Psoas muscle (tissue), 8 donors: ENCODE results near the gene IQCK. TPM values are rescaled to one million over a fixed set of nuclear protein-coding genes. Genes with fewer than 3 reads are reported as not detected.

Source experiments
- ATAC-seq, 4 donors: fragments of 200-7000 bp; cut with Tn5 transposase; one replicate each; pipeline ENCODE4 v1.9.1; 2020; ENCODE audit warnings: moderate library complexity in 3 of 4, mild to moderate bottlenecking in 2 of 4
- DNase-seq, 2 donors: peaks; one replicate each; pipeline ENCODE4 v3.0.0-alpha.2; 2020
- H3K27ac ChIP-seq: fragments of 200-600 bp; one replicate; pipeline ENCODE4 v1.8.0; 2022
- H3K27me3 ChIP-seq, 3 donors: fragments of 200-600 bp in 1 of 3; one replicate each; pipeline versions ENCODE4 v1.6.1 to v1.8.0; 2013 to 2022; ENCODE audit warnings: low read length in 2 of 3, mild to moderate bottlenecking in 2 of 3, moderate library complexity in 1 of 3; ENCODE audit not compliant: insufficient read depth in 3 of 3
- H3K36me3 ChIP-seq, 2 donors: fragments of 200-600 bp in 1 of 2; one replicate each; pipeline versions ENCODE4 v1.6.1 to v1.8.0; 2013 to 2022; ENCODE audit warnings: low read depth in 1 of 2, mild to moderate bottlenecking in 1 of 2, moderate library complexity in 1 of 2; ENCODE audit not compliant: insufficient read depth in 1 of 2
- H3K4me1 ChIP-seq: fragments of 200-600 bp; one replicate; pipeline ENCODE4 v1.8.0; 2022
- H3K4me3 ChIP-seq: fragments of 200-600 bp; one replicate; pipeline ENCODE4 v1.8.0; 2022; ENCODE audit warnings: mild to moderate bottlenecking
- H3K9me3 ChIP-seq: fragments of 200-600 bp; one replicate; pipeline ENCODE4 v1.8.0; 2022
- WGBS, 3 donors: extraction: QIAGEN DNeasy Blood & Tissue Kit; methylation state at CpG; one replicate each; pipeline versions ENCODE4 v1.1.6 to v1.1.7; 2013; 5-methylcytosine and 5-hydroxymethylcytosine counted together
- intact Hi-C, 2 donors: fragments of 100-400 bp; cut with DNase I; formaldehyde crosslinking; loops; one replicate each; pipeline versions ENCODE4 v1.11.0 to v1.14.2; 2022
- polyA plus RNA-seq, 3 donors: library from polyadenylated mRNA; stranded (reverse); fragments of 200-250 nt; gene quantifications; one replicate each; pipeline ENCODE4 v1.2.3, GENCODE V29; 2013
- total RNA-seq, 4 donors: library from RNA; stranded (reverse); fragmentation: NEBNext Ultra II Directional in 2 of 4; extraction: Animal tissue kit (Norgen Biotek cat#: 25700) in 2 of 4; gene quantifications; one replicate each; pipeline versions ENCODE4 v1.2.1 to v1.2.4, GENCODE V29; 2021 to 2023
- TF ChIP-seq, protein P1 (sequence below): fragments of 200-600 bp; IDR thresholded peaks from one replicate; pipeline ENCODE4 v1.8.0; 2022; ENCODE audit warnings: antibody characterized with exemption
- donor health status: healthy with polysubstance abuse.
- donor health status: DM: no; HTN: no; CAD: no; lungs with moderate emphysema.
- donor health status: Bipolar disorder and iron deficiency.
- donor health status: healthy.
- donor health status: DM: yes; HTN: yes; CAD: no.
- donor health status: DM: no; HTN: no; CAD: no.
- donor health status: DM: no; HTN: no; CAD: no.
- donor health status: DM: yes; HTN: yes; CAD: no.

Gene IQCK
- total and polyA plus RNA-seq, 7 donors, result 4.3 to 9.9 (median 6.3) TPM

DNA sequence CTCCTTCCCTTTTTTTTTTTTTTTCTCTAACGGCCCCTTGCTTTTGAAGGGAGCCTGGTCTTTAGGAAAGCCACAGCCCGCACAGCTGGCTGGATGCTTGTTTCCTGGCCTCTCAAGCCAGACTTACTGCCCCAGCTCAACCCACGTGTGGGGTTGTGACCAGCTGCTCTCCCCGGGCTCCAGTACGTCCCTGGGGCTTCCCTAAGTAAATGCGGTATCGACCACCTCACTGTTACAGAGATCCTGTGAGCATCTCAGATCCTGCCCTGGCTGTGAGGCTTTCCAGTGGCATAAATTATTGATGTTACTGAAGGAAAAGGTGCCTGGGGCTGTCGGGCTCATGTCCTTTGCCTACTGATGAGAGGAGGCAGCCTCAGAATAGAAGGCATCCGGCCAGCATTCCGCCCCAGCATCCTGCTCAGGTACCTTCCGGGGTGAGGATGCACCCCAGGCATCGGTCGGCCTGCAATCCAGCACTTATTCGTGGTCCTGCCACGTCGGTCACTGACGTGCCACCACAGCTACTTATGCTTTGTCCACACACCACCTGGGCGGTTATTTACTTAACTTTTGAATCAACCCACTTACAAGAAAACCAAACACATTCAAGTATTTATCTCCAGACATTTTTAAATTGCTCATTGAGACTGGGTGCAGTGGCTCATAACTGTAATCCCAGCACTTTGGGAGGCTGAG, 156.9 kb downstream of the IQCK start:
- no peaks in the 10 kb centered on the region for H3K9me3 ChIP-seq
- TF ChIP-seq, protein P1, sequence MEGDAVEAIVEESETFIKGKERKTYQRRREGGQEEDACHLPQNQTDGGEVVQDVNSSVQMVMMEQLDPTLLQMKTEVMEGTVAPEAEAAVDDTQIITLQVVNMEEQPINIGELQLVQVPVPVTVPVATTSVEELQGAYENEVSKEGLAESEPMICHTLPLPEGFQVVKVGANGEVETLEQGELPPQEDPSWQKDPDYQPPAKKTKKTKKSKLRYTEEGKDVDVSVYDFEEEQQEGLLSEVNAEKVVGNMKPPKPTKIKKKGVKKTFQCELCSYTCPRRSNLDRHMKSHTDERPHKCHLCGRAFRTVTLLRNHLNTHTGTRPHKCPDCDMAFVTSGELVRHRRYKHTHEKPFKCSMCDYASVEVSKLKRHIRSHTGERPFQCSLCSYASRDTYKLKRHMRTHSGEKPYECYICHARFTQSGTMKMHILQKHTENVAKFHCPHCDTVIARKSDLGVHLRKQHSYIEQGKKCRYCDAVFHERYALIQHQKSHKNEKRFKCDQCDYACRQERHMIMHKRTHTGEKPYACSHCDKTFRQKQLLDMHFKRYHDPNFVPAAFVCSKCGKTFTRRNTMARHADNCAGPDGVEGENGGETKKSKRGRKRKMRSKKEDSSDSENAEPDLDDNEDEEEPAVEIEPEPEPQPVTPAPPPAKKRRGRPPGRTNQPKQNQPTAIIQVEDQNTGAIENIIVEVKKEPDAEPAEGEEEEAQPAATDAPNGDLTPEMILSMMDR, result no peak
- peak overlapping the region; percentile 92 for H3K27ac ChIP-seq
- no peak for DNase-seq
- peaks cover 0 to 27% of the 10 kb centered on the region in 2 donors for H3K36me3 ChIP-seq
- no peaks in the 10 kb centered on the region for H3K27me3 ChIP-seq
- 53 to 61% (median 53%) methylated on average over 18 of the region's 18 CpGs for WGBS, 3 donors
- intact Hi-C loops, result loop anchor here (5.0 kb wide), 2 partner anchors 33 to 158 kb away; partner anchors contain the start of genes IQCK (in 1 of the 2) and KNOP1 (in 1 of the 2)
- no peak for ATAC-seq
- H3K4me3 ChIP-seq, result no peak overlapping the region
- H3K4me1 ChIP-seq, result peaks cover 40% of the 10 kb centered on the region

DNA sequence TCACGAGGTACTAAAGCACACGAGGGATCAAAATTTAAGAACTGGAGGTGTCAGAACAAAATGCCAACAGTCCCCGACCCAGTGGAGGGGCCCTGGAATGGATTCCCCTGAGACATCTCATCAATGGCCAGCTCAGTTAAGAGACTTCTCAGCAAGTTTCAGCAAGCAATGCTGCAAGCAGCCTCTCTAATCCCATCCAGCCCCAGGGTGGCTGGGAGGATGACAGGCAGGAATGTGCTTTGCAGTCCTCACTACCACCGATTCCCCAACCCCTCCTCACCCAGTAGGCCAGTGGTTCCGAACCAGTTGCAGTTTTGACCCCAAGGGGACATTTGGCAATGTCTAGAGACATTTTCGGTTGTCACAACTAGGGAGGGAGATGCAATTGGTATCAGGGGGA, 157.8 kb downstream of the IQCK start:
- Histone ChIP-seq H3K9me3 (no peaks in the 10 kb centered on the region), H3K27me3 (no peaks in the 10 kb centered on the region), H3K4me3 (no peak overlapping the region), H3K4me1 (peaks cover 40% of the 10 kb centered on the region), H3K27ac (peak overlapping the region; percentile 92), H3K36me3 (peaks cover 0 to 18% of the 10 kb centered on the region in 2 donors)
- WGBS, 3 donors, result 57 to 66% (median 61%) methylated on average over 6 of the region's 6 CpGs
- TF ChIP-seq, protein P1, result no peak
- intact Hi-C loops, result loop anchor here (5.0 kb wide), 2 partner anchors 34 to 159 kb away; partner anchors contain the start of genes IQCK (in 1 of the 2) and KNOP1 (in 1 of the 2)
- ATAC-seq, result no peak
- DNase-seq, result no peak

DNA sequence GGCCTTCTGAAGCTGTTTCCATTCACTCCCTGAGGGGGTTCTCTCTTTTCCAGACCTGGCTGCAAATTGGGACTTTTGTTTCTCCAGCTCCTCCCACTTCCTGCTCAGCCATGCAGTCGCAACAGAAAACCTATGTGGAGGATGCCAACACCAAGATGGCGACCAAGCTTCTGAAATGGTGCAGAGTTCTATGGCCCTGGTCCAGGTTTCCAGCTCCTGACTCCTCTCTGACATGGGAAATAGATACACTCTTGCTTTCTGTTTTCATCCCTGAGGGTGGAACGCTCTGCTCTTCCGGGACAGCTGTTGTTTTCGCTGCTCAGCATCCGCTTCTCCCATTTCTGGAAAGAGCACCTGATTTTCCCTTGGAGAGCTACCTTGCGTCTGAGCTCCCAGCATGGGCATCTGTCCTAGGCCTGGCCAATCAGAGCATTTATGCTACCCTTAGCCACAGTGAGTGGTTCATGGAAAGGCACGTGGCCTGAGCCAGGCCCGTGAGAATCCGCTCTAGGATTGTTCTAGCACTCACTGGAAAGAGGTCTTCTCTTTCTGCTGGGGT, 158.5 kb downstream of the IQCK start:
- TF ChIP-seq, protein P1, result no peak
- Histone ChIP-seq H3K4me3 (no peak overlapping the region), H3K36me3 (peaks cover 0 to 11% of the 10 kb centered on the region in 2 donors), H3K9me3 (no peaks in the 10 kb centered on the region), H3K4me1 (peaks cover 40% of the 10 kb centered on the region), H3K27ac (peak overlapping the region; percentile 92), H3K27me3 (no peaks in the 10 kb centered on the region)
- 38 to 60% (median 46%) methylated on average over 10 of the region's 10 CpGs for WGBS, 3 donors
- ATAC-seq (peak; percentile 32 to 64 (median 48)), DNase-seq (no peak)
- intact Hi-C loops, result loop anchor here (5.0 kb wide), 2 partner anchors 34 to 159 kb away; partner anchors contain the start of genes IQCK (in 1 of the 2) and KNOP1 (in 1 of the 2)

GRCh38 chr16:19878757-19879156, 160.7 kb downstream of the IQCK start:
- ATAC-seq, result no peak
- peaks cover 0 to 5% of the 10 kb centered on the region in 2 donors for H3K36me3 ChIP-seq
- WGBS, 3 donors, result 80 to 84% (median 83%) methylated on average over 11 of the region's 11 CpGs
- H3K9me3 ChIP-seq, result no peaks in the 10 kb centered on the region
- TF ChIP-seq, protein P1, result no peak
- H3K4me3 ChIP-seq, result no peak overlapping the region
- peaks cover 51% of the 10 kb centered on the region for H3K4me1 ChIP-seq
- intact Hi-C loops, result loop anchor here (5.0 kb wide), 2 partner anchors 36 to 161 kb away; partner anchors contain the start of genes IQCK (in 1 of the 2) and KNOP1 (in 1 of the 2)
- H3K27me3 ChIP-seq, result no peaks in the 10 kb centered on the region
- peak overlapping the region; percentile 92 for H3K27ac ChIP-seq
- DNase-seq, result no peak
